Activated CD8-positive, alpha-beta memory T cell treated with anti-CD3 and anti-CD28 coated beads, Interleukin-2, amount 50 U/mL, for 24 hours (primary cell): ENCODE results near the gene CDS2.
A peak's percentile ranks its signal among the peaks of the same experiment; 100 is the strongest.
"Not testable (repeated sequence)": the region's sequence is repeated elsewhere in the genome, so short reads cannot be mapped to it uniquely, and the experiment has no call there.

ENCODE experiments used
- DNase-seq: peaks from one replicate; pipeline ENCODE4 v3.0.0-alpha.2; 2020; ENCODE audit errors: extremely low read depth

Gene CDS2

DNA sequence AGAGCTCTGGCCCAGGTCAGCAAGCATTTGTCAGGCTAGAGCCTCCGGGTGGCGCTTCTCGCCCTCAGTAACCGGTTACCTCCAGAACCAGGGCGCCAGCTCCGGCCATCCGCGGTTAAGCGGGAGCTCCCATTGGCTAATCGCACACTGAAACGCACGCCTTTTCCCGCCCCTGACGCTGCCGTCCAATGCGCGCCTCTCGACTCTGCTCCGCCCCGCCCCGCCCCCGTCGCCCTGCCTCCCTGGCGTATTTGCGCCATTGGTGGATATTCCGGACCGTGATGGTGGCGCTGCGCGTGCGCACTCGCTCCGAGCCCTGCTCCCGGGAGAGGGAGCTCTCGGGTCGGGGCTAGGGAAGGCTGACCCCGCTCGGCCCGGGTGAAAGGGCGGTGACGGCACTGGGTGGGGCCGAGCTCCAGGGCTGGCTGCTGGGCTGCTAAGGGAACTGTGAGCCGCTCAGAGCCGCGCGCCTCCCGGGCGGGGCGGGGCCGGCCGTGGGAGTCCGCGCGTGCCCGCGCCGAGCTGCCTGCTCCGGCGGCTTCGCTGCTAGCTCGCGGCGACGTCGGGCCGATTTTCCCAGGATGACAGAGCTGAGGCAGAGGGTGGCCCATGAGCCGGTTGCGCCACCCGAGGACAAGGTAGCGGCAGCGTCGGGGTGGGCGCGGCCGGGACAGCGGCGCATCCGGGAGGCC is at the start of gene CDS2:
Gene CDS2 (plus strand): TSS at position 497 of the 692 bp plus-strand sequence. CDS start 85 bp downstream, at position 582.
- peak; percentile 100 for DNase-seq

DNA sequence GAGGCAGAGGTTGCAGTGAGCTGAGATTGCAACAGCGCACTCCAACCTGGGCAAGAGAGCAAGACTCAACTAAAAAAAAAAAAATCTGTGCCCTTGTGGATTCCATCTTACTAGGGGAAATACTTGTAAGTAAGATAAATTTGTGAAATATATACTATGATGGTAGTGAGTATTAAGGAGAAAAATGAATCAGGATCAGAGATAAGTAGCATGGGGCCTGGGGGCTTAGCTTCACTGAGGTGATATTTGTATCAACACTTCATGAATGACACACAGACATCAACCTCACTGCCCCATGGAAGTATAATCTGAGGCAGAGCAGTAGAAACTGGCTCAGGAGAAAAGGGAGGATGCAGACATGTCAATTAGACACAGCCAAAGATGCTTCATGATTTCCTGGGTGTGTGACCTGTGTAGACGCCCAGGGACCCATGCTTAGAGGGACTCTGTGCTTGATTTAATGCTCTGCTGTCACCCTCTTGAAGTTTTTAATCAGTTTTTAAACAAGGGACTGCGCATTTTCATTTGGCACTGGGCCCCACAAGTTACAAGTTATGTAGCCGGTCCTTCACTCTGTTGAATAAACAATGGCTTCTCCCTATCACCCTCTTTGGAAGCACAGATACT is 48.9 kb upstream of the CDS2 start:
- DNase-seq = no peak

DNA sequence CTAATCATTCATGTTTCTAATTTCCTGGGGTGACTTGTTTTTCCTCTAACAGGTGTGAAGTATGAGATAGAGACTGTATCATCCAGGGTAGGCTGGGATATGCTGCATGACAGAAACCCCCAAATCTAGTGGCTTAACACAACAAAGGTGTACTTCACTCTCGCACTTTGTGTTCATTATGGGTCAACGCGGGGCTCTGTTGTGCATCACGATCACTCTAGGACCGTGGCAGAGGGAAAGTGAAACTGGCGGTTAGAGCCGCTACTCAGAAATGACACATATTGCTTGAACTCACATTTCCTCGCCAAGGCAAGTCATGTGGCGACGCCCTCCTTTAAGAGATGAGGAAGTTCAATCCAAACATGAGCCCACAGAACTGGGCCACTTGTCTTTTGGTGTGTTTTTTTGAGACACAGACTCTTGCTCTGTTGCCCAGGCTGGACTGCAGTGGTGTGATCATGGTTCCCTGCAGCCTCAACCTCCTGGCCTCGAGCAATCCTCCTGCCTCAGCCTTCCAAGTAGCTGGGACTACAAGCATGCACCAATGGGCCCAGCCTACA is 48.3 kb upstream of the CDS2 start:
- peak; percentile 47 for DNase-seq

DNA sequence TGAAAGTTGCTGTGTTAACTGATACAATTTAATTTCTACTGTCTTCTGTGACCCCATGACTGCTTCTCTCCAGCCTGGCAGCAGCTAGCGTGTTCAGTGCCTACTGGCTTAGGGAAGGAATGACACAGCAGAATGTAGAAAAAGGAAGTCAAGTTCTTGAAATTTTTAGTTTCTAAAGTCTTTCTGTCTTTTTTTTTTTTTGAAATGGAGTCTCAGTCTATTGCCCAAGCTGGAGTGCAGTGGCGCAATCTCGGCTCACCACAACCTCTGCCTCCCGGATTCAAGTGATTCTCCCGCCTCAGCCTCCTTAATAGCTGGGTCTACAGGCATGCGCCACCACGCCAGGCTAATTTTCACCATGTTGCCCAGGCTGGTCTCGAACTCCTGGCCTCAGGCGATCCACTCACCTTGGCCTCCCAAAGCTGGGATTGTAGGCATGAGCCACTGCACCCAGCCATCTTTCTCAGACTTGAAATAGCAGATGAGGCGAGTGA is 46.4 kb upstream of the CDS2 start:
- DNase-seq = no peak

DNA sequence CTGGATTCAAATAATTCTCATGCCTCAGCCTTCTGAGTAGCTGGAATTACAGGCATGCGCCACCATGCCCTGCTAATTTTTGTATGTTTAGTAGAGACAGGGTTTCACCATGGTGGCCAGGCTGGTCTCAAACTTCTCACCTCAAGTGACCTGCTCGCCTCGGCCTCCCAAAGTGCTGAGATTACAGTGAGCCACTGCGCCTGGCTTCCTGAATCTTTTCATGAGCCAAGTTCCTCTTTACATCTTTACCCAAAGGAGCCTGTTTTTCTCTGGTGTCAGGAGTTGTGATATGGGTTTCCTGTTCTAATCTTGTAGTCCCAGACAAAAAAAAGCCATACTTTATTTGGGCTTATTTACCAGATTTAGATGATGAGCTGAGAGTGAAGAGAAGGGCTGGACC is 41.4 kb upstream of the CDS2 start:
- DNase-seq = no peak

DNA sequence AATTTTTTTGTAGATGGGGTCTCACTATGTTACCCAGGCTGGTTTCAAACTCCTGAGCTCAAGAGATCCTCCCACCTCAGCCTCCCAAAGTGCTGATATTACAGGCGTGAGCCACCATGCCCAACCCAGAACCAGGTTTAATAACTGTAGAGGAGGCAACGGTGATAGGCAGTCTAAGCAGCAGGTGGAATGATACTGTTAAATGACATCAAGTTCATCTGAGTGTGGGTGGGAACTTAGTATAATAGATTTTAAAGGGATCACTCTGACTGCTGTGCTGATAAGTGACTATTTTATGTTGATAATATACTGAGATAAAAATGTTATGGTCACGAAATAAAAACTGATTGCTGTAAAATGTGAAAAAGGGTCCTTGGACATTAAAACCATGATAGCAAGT is 38.1 kb upstream of the CDS2 start:
- DNase-seq = no peak

DNA sequence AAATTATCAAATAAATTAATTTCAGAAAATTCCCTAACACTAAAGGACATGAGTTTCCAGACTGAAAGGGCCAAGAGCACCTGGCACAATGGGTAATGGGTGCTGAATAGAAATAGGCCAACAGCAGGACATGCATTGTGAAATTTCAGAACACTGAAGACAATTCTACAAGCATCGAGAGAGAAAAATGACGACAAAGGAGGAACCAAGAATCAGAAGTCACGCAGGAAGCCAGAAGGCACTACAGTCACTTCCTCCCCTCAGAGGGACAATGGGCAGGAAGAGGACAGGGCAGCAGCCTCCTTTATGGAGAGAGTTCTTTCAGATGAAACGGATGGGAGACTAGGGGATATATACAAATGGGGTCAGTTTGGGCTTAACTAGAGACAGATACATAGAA is 36.6 kb upstream of the CDS2 start:
- DNase-seq = no peak

DNA sequence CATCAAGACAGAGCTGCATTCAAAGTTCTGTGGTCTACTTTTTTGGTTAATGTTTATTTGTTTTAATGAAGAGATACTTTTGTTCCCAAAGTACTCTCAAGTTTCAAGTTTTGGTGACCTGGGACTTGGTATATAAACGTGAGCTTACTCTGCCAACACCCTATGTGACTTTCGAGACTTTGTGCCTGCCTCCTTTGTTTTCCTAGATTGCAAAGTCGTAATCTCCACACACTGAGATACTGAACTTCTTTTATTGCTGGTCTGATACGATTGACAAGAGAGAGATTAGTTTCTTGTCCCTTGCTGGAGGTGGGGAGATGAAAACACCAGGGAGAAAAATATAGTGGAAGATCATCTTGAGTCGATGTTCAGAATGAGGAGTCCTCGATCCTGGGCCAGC is 34.9 kb upstream of the CDS2 start:
- DNase-seq = no peak

DNA sequence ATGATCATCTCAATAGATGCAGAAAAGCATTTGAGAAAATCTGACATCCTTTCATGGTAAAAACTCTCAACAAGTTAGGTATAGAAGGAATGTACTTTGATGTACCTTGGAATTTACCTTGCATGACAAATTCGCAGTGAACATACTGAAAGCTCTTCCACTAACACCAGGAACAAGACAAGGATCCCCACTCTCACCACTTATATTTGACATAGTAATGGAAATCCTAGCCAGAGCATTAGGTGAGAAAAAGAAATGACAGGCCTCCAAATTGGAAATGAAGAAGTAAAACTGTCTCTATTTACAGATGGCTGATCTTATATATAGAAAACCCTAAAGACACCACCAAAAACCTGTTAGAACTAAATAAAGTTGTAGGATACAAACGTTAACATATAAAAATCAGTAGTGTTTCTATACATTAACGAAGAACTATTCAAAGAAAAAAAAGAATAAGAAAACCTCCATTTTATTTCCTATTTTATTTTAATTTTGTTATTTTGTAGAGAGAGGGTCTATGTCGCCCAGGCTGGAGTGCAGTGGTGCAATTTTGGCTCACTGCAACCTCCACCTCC is 34.0 kb upstream of the CDS2 start:
- no peak for DNase-seq

DNA sequence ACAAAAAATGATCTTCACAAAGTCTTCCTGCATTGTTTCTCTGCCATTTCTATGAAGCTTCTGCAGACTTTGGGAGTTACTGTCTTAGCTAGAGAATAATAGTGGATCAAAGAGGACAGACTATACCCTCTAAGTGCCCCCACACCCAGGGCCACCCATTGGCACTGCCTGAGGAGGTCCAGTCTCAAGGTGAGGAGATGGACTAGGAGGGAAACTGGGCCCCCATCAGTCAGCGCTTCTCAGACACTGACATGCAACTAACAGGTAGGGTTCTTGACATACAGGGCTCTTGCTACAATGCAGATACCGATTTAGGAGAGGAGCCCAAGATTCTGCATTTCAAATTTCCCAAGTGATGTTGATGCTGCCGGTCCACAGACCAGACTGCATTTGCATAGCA is 31.4 kb upstream of the CDS2 start:
- DNase-seq = no peak

DNA sequence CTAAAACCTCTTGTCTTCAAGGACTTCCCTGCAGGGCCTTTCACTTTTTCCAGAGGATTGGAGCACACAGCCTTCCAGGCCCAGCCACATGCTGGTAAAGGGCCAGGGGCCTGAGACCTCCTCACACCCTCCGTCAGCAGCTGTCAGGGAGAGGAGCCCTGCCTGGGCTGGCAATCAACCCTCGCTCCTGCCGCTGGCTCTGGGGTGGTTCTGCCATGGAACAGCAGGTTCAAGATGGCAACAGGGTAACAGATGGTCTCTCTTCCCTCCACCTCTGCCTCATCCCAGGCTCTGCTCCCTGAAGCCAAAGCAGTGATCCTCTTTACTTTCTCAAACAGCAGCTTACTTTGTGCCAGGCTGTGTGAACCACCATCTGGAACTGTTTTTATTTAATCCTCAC is 30.9 kb upstream of the CDS2 start:
- DNase-seq = no peak

DNA sequence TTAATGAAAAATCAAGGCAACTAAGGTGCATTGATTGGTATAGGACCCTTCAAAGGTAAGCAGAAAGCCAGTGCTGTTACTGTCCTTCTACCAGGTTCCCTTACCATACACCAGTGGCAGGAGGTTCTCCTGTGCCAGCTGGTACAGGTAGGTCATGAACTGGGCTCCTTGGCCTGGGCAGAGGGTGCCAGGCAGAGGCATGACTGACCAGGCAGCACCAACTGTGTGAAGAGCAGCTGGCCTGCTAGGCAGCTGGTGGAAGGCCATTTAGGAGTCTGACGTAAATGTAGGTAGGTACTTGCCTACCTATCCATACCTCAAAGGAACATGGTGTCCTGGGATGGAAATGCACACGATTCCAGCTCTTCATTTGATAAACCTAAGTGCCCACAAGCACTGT is 30.3 kb upstream of the CDS2 start:
- no peak for DNase-seq

DNA sequence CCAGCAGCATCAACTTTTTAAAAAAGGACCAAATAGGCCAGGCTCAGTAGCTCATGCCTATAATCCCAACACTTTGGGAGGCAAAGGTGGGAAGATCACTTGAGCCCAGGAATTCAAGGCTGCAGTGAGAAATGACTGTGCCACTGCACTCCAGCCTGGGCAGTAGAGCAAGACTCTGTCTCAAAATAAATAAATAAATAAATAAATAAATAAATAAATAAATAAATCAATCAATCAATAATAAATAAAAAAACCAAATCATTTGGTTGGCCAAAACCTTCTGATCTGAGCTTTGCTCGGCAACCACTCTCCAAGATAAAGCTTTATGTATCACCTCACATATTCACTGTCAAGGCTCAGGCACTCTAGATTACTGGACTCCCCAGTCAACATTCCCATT is 27.8 kb upstream of the CDS2 start:
- not testable (repeated sequence) for DNase-seq

DNA sequence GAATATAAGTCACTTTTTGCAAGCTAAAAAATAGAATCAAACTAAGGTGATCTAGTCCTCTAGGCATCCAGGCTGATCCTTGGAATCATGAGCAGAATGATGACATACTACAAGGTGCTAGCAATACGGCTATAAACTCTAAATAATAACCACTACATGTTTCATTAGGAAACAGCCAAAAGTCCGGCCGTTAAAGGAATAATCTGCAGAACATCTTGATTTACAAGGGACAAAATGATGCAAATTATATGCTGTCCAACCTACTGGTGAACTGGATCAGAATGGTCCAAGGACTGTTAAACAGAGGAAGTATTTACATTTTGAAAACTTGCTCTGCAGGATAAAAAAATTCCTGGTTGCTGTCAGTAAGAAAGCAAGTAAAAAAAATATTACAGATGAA is 26.9 kb upstream of the CDS2 start:
- not testable (repeated sequence) for DNase-seq

DNA sequence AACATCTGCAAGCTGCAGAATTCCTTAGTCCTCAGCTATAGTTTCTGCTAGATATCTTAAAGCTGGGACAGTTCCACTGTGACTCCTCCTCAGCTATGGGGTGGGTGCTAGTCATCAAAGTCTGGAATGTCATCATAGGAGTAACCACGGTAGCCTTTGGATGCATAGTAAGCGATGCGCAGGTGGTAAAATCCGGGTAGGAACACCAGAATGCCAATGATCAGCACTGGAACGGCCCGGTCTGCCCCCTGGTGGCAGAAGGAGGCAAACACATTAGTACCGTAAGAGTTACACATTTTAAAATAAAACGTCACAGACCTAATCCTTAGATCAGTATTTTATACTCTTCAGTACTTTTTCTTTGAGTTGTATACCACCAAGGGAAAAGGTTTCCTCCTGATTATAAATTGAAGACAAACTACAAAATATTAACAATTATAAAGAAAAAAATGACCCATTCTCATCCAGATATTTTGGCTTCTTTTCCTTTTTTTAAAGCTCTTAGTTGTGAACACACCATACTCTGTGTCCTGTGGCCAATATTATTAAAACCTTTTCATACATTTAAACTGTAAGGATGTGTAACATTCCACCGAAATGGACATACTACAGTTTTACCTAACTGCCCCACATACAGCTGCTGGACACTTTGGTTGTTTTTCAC is 26.0 kb upstream of the CDS2 start:
- peak; percentile 35 for DNase-seq

DNA sequence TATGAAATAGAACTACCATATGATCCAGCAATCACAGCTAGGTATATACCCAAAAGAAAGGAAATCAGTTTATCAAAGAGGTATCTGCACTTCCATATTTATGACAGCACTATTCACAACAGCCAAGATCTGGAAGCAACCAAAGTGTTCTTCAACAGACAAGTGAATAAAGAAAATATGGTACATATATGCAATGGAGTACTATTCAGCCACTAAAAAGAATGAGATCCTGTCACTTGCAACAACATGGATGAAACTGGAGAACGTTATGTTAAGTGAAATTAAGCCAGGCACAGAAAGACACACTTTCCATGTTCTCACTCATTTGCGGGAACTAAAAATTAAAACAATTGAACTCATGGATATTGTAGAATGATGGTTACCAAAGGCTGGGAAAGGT is 22.3 kb upstream of the CDS2 start:
- DNase-seq = no peak

DNA sequence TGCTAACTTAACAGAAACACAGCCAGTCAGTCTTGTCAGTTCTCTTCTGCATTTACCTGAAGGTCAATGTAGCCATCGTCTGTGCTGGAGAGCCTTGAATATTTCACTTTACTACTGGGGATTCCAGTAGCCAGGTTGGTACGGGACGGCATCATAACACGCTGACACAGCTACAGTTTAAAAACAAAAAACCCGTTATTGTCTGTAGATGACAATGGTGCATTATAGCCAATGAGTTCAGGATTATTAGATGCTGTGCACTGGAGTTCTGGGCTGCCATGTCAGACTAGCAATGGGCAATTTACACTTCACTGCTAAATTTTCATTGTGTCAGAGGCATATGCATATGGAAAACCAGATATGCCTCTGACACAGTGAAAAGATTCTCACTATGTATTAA is 17.5 kb upstream of the CDS2 start:
- no peak for DNase-seq

DNA sequence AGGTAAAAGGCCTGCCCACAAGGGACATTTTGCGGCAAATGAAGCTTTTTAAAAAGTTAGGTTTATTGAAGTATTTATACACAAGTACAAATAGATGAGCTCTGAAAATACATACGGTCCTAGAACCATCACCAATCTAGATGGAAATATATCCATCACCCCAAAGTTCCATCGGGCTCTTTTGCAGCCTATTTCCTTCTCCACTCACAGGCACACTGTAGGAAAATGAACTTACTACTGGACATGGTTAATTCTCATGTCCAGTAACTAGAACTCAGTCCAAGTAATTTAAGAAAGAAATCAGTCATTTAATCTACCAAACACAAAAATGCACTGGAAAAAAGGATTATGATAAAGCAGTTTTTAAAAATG is 13.2 kb upstream of the CDS2 start:
- no peak for DNase-seq

DNA sequence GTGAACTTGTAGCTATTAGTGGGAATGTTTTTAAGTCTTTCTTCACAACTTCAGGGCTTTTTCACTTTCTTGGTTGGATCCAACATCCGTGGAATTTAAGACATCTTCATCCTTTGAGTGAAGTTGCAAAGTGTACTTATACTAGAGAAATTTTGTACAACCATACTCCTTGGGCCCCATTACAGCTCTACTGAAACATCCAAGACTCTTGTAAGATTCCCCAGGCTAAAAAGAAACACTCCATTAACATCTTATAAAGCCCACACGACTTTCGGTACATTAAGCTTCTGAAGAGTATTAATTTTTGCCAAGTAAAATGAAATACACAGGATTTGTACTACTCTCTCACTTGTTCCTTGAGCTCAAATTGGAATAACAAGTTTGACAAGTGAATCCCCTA is 12.4 kb upstream of the CDS2 start:
- DNase-seq = no peak

DNA sequence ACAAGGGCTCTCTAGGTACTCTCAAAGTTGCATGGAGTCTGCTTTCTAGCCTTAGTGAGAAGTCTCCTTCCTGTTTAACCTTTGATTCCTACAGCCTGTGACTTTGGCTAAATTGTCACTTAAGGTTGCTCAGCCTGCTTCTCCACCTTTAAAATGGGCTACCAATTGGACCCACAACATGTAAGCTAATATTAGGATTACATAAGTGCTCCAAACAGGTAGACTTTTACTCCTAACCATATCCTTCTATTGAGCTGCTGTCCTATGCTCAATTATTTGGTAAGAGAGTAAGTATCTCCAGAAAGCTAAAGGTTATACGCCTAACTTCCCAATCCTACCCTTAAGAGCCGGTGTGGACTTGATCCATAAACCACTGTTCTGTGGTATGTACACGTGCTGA is 9.9 kb upstream of the CDS2 start:
- no peak for DNase-seq

DNA sequence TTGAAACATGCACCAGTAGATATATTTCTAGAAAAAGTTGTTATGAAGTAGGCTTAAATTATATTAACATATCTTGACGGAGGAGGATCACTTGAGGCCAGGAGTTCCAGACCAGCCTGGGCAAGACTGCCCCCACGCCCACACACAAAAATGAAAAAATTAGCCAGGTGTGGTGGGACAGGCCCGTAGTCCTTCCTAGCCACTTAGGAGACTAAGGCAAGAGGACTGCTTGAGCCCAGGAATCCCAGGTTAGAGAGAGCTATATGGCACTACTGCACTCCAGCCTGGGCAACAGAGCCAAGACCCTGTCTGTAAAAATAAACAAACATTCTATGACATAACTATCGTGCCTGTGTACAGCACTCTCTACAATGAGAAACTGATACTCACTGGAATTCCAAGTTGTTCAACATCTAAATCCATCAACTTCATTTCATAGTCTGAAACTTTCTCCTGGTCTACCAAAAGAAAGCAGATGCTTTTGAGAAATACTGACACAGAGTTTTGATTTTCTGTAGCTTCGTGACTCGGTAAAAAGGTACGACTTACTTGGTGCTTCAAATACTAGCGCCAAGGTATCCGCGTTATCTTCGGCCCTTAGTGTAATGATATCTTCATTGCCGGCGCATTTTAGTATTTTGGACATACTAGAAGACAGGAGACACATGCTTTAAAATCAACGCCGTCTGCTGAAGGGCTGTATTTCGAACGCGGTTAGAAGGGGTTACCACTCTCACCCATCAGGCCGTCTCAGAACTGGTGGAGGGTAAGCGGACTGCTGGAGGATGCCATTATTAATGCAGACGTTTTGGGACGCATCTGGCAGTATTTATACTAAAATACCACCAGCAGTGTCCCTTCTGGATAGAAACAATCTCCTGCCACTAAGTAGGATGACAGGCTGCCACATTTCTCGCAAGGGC is 8.3 kb upstream of the CDS2 start:
- no peak for DNase-seq

DNA sequence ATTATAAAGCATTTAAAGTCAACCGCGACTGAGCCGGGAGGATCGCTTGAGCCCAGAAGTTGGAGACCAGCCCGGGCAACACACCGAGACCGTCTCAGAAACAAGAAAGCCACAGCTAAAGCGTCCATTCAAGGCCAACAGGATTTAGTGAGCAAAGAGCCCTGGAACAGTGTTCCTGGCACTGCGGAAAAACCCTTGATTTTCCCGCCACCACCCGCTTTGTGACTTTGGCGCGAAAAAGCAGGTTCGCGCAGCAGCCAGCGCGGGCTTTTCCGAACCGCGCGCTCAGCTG is 7.7 kb upstream of the CDS2 start:
- no peak for DNase-seq
